GM12875 (cell line): Measurements from ENCODE around the gene ABCG1.

ENCODE experiments used
- H3K4me3 ChIP-seq: one replicate; pipeline ENCODE4 v1.5.1; 2011; ENCODE audit warnings: low read depth, low read length, control low read depth
- TF ChIP-seq, protein P1 (sequence below): IDR thresholded peaks from 2 replicates; pipeline ENCODE4 v1.5.1; 2011; ENCODE audit warnings: low read depth, mild to moderate bottlenecking, control low read depth, inconsistent platforms, low read length, moderate library complexity, borderline replicate concordance; ENCODE audit not compliant: insufficient read depth

ABCG1 gene

GRCh38 chr21:42215942-42216725, 2.8 kb upstream of the ABCG1 start:
- TF ChIP-seq, protein P1, sequence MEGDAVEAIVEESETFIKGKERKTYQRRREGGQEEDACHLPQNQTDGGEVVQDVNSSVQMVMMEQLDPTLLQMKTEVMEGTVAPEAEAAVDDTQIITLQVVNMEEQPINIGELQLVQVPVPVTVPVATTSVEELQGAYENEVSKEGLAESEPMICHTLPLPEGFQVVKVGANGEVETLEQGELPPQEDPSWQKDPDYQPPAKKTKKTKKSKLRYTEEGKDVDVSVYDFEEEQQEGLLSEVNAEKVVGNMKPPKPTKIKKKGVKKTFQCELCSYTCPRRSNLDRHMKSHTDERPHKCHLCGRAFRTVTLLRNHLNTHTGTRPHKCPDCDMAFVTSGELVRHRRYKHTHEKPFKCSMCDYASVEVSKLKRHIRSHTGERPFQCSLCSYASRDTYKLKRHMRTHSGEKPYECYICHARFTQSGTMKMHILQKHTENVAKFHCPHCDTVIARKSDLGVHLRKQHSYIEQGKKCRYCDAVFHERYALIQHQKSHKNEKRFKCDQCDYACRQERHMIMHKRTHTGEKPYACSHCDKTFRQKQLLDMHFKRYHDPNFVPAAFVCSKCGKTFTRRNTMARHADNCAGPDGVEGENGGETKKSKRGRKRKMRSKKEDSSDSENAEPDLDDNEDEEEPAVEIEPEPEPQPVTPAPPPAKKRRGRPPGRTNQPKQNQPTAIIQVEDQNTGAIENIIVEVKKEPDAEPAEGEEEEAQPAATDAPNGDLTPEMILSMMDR = no peak
- no peak overlapping the region for H3K4me3 ChIP-seq

DNA sequence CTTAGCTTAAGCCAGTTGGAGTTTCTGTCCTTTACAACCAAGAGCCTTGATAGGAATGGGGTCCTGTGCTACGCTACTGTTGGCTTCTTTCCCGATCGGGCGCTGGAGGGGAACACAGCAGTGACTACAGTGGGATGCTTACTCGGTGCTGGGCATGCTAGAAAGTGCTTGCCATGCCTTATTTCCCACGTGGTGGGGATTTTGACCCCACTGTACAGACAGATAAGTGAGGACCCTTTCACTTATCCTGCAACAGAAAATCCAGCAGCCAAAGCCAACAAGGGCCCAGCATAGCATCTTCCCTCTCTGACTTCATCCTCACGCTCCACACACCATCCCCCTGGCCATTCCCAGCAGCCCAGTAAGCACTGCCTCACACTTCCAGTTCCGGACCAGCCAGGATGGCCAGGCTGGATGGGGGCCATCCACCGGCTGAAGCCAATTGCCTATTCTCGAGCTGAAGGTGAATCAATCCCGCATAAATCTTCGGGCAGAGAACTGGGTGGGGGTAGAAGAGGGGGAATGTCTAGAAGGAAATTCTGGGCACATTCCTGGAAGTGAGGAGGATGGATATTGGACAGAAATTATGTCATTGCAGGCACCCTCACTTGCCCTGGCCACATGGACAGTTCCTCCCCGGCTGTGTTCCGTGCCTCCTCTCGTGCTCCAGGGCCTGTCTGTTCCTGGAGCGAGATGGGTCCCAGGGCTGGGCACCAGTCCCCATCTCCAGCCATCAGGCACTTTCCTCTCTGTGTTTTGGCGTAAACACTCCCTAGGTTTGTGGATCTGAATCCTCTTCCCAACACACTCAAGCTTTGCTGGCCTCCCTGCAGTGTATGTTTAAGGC, 2.0 kb upstream of the ABCG1 start:
- no peak overlapping the region for H3K4me3 ChIP-seq

DNA sequence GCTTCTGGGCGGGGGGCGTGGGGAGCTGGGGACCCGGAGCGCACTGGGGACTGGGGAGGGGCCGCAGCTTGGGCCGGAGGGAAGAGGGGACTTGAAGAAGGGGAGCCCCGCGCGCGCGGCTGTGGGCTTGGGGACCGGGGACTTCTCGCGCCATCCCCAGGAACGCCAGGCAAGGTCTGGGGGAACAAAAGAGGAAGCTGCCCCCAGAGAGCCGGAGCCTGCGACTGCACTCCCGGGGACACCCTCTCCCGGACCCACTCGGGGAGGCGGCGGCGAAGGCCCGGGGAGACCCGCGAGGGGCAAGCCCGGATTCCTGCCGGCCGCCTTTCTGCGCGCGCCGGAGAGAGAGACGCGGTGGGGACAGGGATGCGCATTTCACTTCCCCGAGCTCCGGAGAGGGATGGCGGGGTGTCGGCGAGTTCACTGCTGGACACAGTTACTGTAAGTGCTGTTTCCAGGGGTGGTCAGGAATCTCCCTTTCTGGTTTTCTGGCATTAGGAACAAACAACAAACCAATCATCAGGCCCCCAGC, 732 bp downstream of the ABCG1 start:
- H3K4me3 ChIP-seq = peak overlapping the region; percentile 37
- TF ChIP-seq, protein P1 = no peak

More for the DNA sequence above, 2.0 kb upstream of the ABCG1 start:
- TF ChIP-seq, protein P1 = no peak

DNA sequence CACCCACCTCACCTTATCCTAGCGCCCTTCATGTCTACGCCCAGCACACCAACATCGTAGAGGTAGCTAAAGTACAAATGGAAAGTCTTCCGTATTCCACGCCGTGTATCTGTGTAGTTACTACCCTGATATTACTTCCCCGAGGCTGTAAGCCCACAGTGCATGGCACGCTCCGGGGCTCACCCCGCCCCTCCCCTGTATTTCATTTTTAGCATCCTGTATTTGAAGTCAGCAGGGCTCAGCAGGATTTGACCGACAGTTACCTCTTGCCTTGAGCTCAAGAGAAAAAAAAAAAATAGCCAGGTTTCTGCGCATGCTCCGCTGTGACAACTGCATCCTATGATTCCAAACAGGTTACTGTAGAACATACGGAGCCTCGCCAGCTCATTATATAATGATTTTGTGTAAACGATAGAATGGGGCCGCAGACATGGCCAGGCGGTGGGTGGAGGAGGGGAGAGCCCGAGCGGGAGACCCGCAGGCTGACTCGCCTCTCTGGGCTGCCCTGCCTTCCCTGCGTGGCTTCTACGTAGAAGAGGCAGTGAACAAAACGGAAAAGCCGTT, 1.3 kb downstream of the ABCG1 start:
- TF ChIP-seq, protein P1 = no peak
- peak overlapping the region; percentile 37 for H3K4me3 ChIP-seq

DNA sequence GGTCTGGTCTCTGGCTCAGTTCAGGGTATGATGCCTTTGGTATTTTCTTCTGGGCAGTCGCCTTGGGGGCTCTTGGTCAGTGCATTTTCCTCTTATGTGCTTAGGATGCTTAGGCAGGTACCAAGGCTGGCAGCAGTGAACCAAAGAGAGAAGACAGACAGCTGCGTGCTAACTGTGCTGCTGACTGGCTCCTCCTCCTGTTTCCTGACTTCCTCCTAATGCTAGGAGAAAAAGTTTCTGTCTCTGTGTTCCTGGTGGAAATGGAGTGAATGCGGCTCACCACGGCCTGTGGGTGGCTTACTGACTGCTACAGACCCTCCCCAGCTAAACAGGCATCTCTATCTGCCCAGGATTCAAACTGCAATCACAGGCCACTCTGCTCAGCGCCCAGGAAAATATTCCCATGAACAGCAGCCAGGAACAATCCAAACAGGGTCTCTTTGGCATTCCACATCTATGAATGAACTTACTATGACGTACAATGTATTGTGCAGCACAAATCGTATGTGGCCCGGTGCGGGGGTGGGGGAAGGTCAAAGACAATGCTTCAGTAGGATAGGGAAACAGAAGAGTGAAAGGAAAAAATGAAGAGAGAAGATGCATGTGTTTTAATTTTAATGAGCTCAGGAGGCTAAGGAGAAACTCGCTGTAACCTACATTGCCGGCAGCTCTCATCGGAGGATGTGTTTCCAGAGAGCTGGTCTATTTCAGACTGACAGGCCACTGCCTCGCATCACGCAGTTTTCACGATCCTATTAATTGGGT, 2.8 kb downstream of the ABCG1 start:
- no peak overlapping the region for H3K4me3 ChIP-seq
- TF ChIP-seq, protein P1 = no peak

GRCh38 chr21:42222386-42222785, 3.4 kb downstream of the ABCG1 start:
- H3K4me3 ChIP-seq = no peak overlapping the region
- TF ChIP-seq, protein P1 = no peak
